K562 (cell line): Measurements from ENCODE around the gene DUS1L. TPM values are rescaled to one million over a fixed set of nuclear protein-coding genes. Genes with fewer than 3 reads are reported as not detected.

Experiments
- ATAC-seq: fragments of 200-7000 bp; cut with Tn5 transposase; 3 replicates; pipeline ENCODE4 v1.9.1; 2020; ENCODE audit warnings: moderate library complexity
- BruUV-seq: library from RNA; stranded (reverse); fragments of 400-500 nt; replicated peaks from 2 replicates; lab custom pipeline; 2021; lab: Mats Ljungman, UMichigan
- CTCF ChIA-PET: fragments of 300-600 bp; formaldehyde crosslinking; extraction: SDS; loops from one replicate; lab custom pipeline; 2021; ENCODE audit warnings: low intra/inter-chr PET ratio; lab: Yijun Ruan, JAX
- POLR2A ChIA-PET: fragments of 300-600, 350-650 bp; sonication (Branson Sonifier 250); formaldehyde crosslinking; extraction: SDS; loops from one replicate; lab custom pipeline; 2021; ENCODE audit warnings: antibody characterized with exemption, inconsistent platforms; lab: Yijun Ruan, JAX
- DNase-seq, 4 experiments: peaks; one replicate each; pipeline versions ENCODE4 v3.0.0 to v3.0.0-alpha.2; 2011 to 2018; ENCODE audit warnings: low spot score in 3 of 4, mixed read lengths in 3 of 4; ENCODE audit errors: extremely low read depth in 1 of 4
- FAIRE-seq: peaks from 2 replicates; lab custom pipeline; 2011; peaks lifted over from hg19 to GRCh38; lab: Jason Lieb, UNC
- H2AFZ ChIP-seq: 2 replicates; pipeline ENCODE4 v1.6.0; 2011; ENCODE audit warnings: low read depth, low read length, control low read depth, inconsistent platforms
- H3K27ac ChIP-seq: fragments of 200-600 bp; 3 replicates; pipeline ENCODE4 v1.8.0; 2011; ENCODE audit warnings: low read depth, mild to moderate bottlenecking, control low read depth, inconsistent platforms, low read length, moderate library complexity, mixed read lengths; ENCODE audit errors: extremely low read depth
- H3K27me3 ChIP-seq, 2 experiments: fragments of 300-600 bp in 1 of 2; 2 replicates in 1 of 2; 3 replicates in 1 of 2; pipeline versions ENCODE4 v1.6.0 to v1.8.0; 2011; ENCODE audit warnings: inconsistent platforms in 2 of 2, low read length in 2 of 2, mild to moderate bottlenecking in 1 of 2, mixed read lengths in 1 of 2, moderate library complexity in 1 of 2; ENCODE audit not compliant: control insufficient read depth in 2 of 2, insufficient read depth in 2 of 2
- H3K36me3 ChIP-seq: fragments of 300-600 bp; 3 replicates; pipeline ENCODE4 v1.8.0; 2011; ENCODE audit warnings: mild to moderate bottlenecking, low read length, inconsistent platforms; ENCODE audit not compliant: control insufficient read depth, insufficient read depth
- H3K4me1 ChIP-seq, 2 experiments: fragments of 200-600 bp in 1 of 2; replicated peaks in 1 of 2; 2 replicates in 1 of 2; 3 replicates in 1 of 2; pipeline versions ENCODE4 v1.5.1 to v1.8.0; 2011; ENCODE audit warnings: inconsistent platforms in 2 of 2, low read length in 2 of 2, mild to moderate bottlenecking in 1 of 2, mixed read lengths in 1 of 2, moderate library complexity in 1 of 2; ENCODE audit not compliant: control insufficient read depth in 2 of 2, insufficient read depth in 2 of 2
- H3K4me2 ChIP-seq: 2 replicates; pipeline ENCODE4 v1.6.1; 2011; ENCODE audit warnings: low read length, control low read depth, inconsistent platforms, mixed read lengths; ENCODE audit not compliant: insufficient read depth
- H3K4me3 ChIP-seq: fragments of 200-600 bp; sonication (generic), shearing (Covaris generic); 2 replicates; pipeline ENCODE4 v1.5.1; 2016; ENCODE audit warnings: control low read depth, inconsistent platforms
- H3K79me2 ChIP-seq: fragments of 200-600 bp; 3 replicates; pipeline ENCODE4 v1.8.0; 2011; ENCODE audit warnings: low read length, inconsistent platforms; ENCODE audit not compliant: control insufficient read depth, insufficient read depth
- H3K9ac ChIP-seq, 2 experiments: 2 replicates each; pipeline versions ENCODE4 v1.6.0 to v1.6.1; 2011; ENCODE audit warnings: low read depth in 2 of 2, low read length in 2 of 2, control low read depth in 1 of 2, inconsistent platforms in 1 of 2, mild to moderate bottlenecking in 1 of 2, mixed read lengths in 1 of 2; ENCODE audit not compliant: insufficient read depth in 1 of 2
- H3K9me1 ChIP-seq: one replicate; pipeline ENCODE4 v1.6.0; 2011; ENCODE audit warnings: inconsistent platforms, mild to moderate bottlenecking, low read length, moderate library complexity; ENCODE audit not compliant: control insufficient read depth, insufficient read depth
- H3K9me3 ChIP-seq: replicated peaks from 2 replicates; pipeline ENCODE4 v1.5.1; 2011; ENCODE audit warnings: low read depth, low read length, inconsistent platforms; ENCODE audit not compliant: control insufficient read depth, insufficient read depth
- H4K20me1 ChIP-seq: replicated peaks from 2 replicates; pipeline ENCODE4 v1.6.1; 2011; ENCODE audit warnings: low read length, inconsistent platforms, mixed read lengths; ENCODE audit not compliant: control insufficient read depth, insufficient read depth
- BCOR ChIP-seq: fragments of 450-650 bp; IDR thresholded peaks from 2 replicates; pipeline ENCODE4 v1.6.1; 2016
- CBX2 ChIP-seq: fragments of 200-600 bp; sonication (generic); IDR thresholded peaks from one replicate; pipeline ENCODE4 v1.6.1; 2012; ENCODE audit warnings: mild to moderate bottlenecking, low read length, inconsistent platforms; ENCODE audit not compliant: insufficient read depth, poor library complexity, severe bottlenecking
- CREB1 ChIP-seq, 2 experiments: sonication (generic) in 1 of 2; formaldehyde crosslinking in 1 of 2; IDR thresholded peaks; 2 replicates each; pipeline versions ENCODE4 v1.6.1 to v1.8.0; 2012 to 2022; ENCODE audit warnings: inconsistent platforms in 1 of 2, mild to moderate bottlenecking in 1 of 2, missing genetic modification reagents in 1 of 2, moderate library complexity in 1 of 2
- EWSR1 ChIP-seq: fragments of 450-650 bp; IDR thresholded peaks from 2 replicates; pipeline ENCODE4 v1.6.1; 2018; ENCODE audit warnings: borderline replicate concordance, mild to moderate bottlenecking, low read depth, moderate library complexity; ENCODE audit not compliant: partially characterized antibody
- HNRNPLL ChIP-seq: fragments of 200-400 bp; formaldehyde crosslinking; IDR thresholded peaks from 2 replicates; pipeline ENCODE4 v1.6.1; 2017; ENCODE audit warnings: low read length, low read depth, mild to moderate bottlenecking; ENCODE audit not compliant: poor library complexity, severe bottlenecking
- KAT8 ChIP-seq: fragments of 450-650 bp; IDR thresholded peaks from 2 replicates; pipeline ENCODE4 v1.6.1; 2016; ENCODE audit warnings: low read depth, mild to moderate bottlenecking
- MAFF ChIP-seq: IDR thresholded peaks from 2 replicates; pipeline ENCODE4 v1.6.1; 2012; ENCODE audit warnings: low read length, improper control_type of control experiment
- NR2C2 ChIP-seq, 2 experiments: fragments of 200-800 bp in 1 of 2; sonication (Bioruptor generic) in 1 of 2; sonication (generic) in 1 of 2; formaldehyde crosslinking in 1 of 2; IDR thresholded peaks; 2 replicates each; pipeline versions ENCODE4 v1.6.1 to v1.8.0; 2016 to 2022; ENCODE audit warnings: mild to moderate bottlenecking in 1 of 2, missing compliant biosample characterization in 1 of 2, missing genetic modification characterization in 1 of 2, missing genetic modification reagents in 1 of 2
- POLR2A ChIP-seq: fragments of 450-650 bp; conservative IDR thresholded peaks from 2 replicates; pipeline ENCODE4 v1.6.1; 2016
- POLR2G ChIP-seq: fragments of 200-400 bp; formaldehyde crosslinking; IDR thresholded peaks from 2 replicates; pipeline ENCODE4 v1.6.1; 2017; ENCODE audit warnings: low read depth, mild to moderate bottlenecking, antibody characterized with exemption, low read length, moderate library complexity
- RBFOX2 ChIP-seq: fragments of 200-400 bp; formaldehyde crosslinking; IDR thresholded peaks from 2 replicates; pipeline ENCODE4 v1.6.1; 2017; ENCODE audit warnings: low read depth, mild to moderate bottlenecking, low read length, moderate library complexity
- SPI1 ChIP-seq: IDR thresholded peaks from 2 replicates; pipeline ENCODE4 v1.6.1; 2011; ENCODE audit warnings: low read depth, low read length, control low read depth, borderline replicate concordance
- STAT5A ChIP-seq: IDR thresholded peaks from 2 replicates; pipeline ENCODE4 v1.6.1; 2012; ENCODE audit warnings: low read length, inconsistent platforms, borderline replicate concordance
- TCF3 ChIP-seq: sonication (generic); formaldehyde crosslinking; IDR thresholded peaks from 2 replicates; pipeline ENCODE4 v1.4.0; 2020; ENCODE audit warnings: mild to moderate bottlenecking, missing genetic modification reagents
- TCF7 ChIP-seq: sonication (generic); IDR thresholded peaks from 2 replicates; pipeline ENCODE4 v1.6.1; 2016; ENCODE audit warnings: antibody characterized with exemption, borderline replicate concordance
- ZKSCAN1 ChIP-seq: fragments of 150-350 bp; IDR thresholded peaks from 2 replicates; pipeline ENCODE4 v1.6.1; 2016; ENCODE audit warnings: low read depth, low read length
- WGBS: fragments of 100-300 bp; shearing (Covaris generic); methylation state at CpG from one replicate; pipeline ENCODE4 v1.1.6; 2016; ENCODE audit warnings: low coverage, mixed read lengths; ENCODE audit not compliant: insufficient coverage; ENCODE audit errors: missing lambda C conversion rate; 5-methylcytosine and 5-hydroxymethylcytosine counted together
- in situ Hi-C: fragments of 300-500 bp; cut with MboI; formaldehyde crosslinking; loops from 4 replicates; pipeline ENCODE4 v1.15.0; 2018; ENCODE audit warnings: inconsistent platforms, mixed read lengths
- intact Hi-C: fragments of 100-400 bp; cut with micrococcal nuclease; formaldehyde crosslinking; loops from 2 replicates; pipeline ENCODE4 v1.14.2; 2022
- polyA plus RNA-seq, 8 experiments: library from polyadenylated mRNA; depleted of rRNA in 4 of 8; stranded (reverse) in 5 of 8; unstranded in 3 of 8; fragments of >200 nt; fragmentation: Nextera tagmentation in 2 of 8; fragmentation: Illumina TruSeq in 1 of 8; extraction: Ambion mirVana in 2 of 8; extraction: Trizol in 1 of 8; gene quantifications; 2 replicates each; pipeline versions ENCODE4 v1.2.1 to v1.2.3, GENCODE V29; 2011 to 2014; ENCODE audit warnings: inconsistent platforms in 1 of 8, missing spikeins in 1 of 8
- total RNA-seq, 7 experiments: library from RNA; depleted of rRNA in 6 of 7; stranded (reverse); fragments of >200 nt in 6 of 7; fragmentation: Illumina TruSeq in 2 of 7; extraction: Trizol in 2 of 7; gene quantifications; 2 replicates each; pipeline versions ENCODE4 v1.2.1 to v1.2.3, GENCODE V29; 2011 to 2021; ENCODE audit warnings: low replicate concordance in 1 of 7
- TF ChIP-seq, protein P1 (sequence below): fragments of 250-450 bp; sonication (Bioruptor Pico); IDR thresholded peaks from 2 replicates; pipeline ENCODE4 v1.4.0; 2020

Gene DUS1L
- total and polyA plus RNA-seq, 9 of the 15 experiments (the other 6 are each of a cell fraction or from before 2014, with no cell fraction given), result 7.8 to 210 (median 83.9) TPM

GRCh38 chr17:82083533-82084359 lies 18.1 kb upstream of the DUS1L start:
- no peak overlapping the region for H2AFZ ChIP-seq
- H3K4me2 ChIP-seq, result no peak overlapping the region
- DNase-seq, result no peak
- H3K4me1 ChIP-seq, result peaks cover 0 to 68% of the 10 kb centered on the region in 2 experiments; a peak in 1 of 5 replicates
- no peak overlapping the region for H3K4me3 ChIP-seq
- in situ Hi-C loops, result no loop called here
- no peaks in the 10 kb centered on the region for H3K27me3 ChIP-seq
- H3K9me3 ChIP-seq, result no peaks in the 10 kb centered on the region
- POLR2A ChIA-PET, result interaction anchor here (0.5 to 1.2 kb wide), 2 partner anchors 8 to 179 kb away, joined by 3 to 4 read pairs; no protein-coding TSS in a partner anchor
- H4K20me1 ChIP-seq, result peaks cover 21% of the 10 kb centered on the region
- H3K9ac ChIP-seq, result no peak overlapping the region; a peak in 1 of 4 replicates
- FAIRE-seq, result no peak
- intact Hi-C loops, result no loop called here
- CTCF ChIA-PET, result no interaction called here
- H3K27ac ChIP-seq, result no peak overlapping the region
- H3K79me2 ChIP-seq, result peaks cover 2% of the 10 kb centered on the region; the same call in 1 of the 3 replicates
- no peak for ATAC-seq
- no TSS peak for BruUV-seq
- H3K36me3 ChIP-seq, result peaks cover 98% of the 10 kb centered on the region; the same call in 2 of the 3 replicates
- 96% methylated on average over 18 of the region's 55 CpGs for WGBS
- no peaks in the 10 kb centered on the region for H3K9me1 ChIP-seq
- no peak for TF ChIP-seq HNRNPLL
- TF ChIP-seq NR2C2 (CRISPR knock-in tag; IDR thresholded peaks at IDR 0.05), result no peak
- TF ChIP-seq NR2C2 (tag; IDR thresholded peaks at IDR 0.05), result no peak
- TF ChIP-seq CBX2, result no peak
- TF ChIP-seq EWSR1, result no peak
- TF ChIP-seq STAT5A, result no peak
- 0 out of 2 replicates have a peak, but pooled peaks have one; percentile 38 for TF ChIP-seq POLR2A
- no peak for TF ChIP-seq SPI1
- TF ChIP-seq CREB1 (IDR thresholded peaks at IDR 0.05), result 0 out of 2 replicates have a peak, but pooled peaks have one; percentile 5
- no peak for TF ChIP-seq CREB1 (CRISPR knock-in tag; IDR thresholded peaks at IDR 0.05)
- peak; percentile 96 for TF ChIP-seq ZKSCAN1
- TF ChIP-seq BCOR, result no peak
- TF ChIP-seq MAFF, result no peak
- TF ChIP-seq, protein P1, sequence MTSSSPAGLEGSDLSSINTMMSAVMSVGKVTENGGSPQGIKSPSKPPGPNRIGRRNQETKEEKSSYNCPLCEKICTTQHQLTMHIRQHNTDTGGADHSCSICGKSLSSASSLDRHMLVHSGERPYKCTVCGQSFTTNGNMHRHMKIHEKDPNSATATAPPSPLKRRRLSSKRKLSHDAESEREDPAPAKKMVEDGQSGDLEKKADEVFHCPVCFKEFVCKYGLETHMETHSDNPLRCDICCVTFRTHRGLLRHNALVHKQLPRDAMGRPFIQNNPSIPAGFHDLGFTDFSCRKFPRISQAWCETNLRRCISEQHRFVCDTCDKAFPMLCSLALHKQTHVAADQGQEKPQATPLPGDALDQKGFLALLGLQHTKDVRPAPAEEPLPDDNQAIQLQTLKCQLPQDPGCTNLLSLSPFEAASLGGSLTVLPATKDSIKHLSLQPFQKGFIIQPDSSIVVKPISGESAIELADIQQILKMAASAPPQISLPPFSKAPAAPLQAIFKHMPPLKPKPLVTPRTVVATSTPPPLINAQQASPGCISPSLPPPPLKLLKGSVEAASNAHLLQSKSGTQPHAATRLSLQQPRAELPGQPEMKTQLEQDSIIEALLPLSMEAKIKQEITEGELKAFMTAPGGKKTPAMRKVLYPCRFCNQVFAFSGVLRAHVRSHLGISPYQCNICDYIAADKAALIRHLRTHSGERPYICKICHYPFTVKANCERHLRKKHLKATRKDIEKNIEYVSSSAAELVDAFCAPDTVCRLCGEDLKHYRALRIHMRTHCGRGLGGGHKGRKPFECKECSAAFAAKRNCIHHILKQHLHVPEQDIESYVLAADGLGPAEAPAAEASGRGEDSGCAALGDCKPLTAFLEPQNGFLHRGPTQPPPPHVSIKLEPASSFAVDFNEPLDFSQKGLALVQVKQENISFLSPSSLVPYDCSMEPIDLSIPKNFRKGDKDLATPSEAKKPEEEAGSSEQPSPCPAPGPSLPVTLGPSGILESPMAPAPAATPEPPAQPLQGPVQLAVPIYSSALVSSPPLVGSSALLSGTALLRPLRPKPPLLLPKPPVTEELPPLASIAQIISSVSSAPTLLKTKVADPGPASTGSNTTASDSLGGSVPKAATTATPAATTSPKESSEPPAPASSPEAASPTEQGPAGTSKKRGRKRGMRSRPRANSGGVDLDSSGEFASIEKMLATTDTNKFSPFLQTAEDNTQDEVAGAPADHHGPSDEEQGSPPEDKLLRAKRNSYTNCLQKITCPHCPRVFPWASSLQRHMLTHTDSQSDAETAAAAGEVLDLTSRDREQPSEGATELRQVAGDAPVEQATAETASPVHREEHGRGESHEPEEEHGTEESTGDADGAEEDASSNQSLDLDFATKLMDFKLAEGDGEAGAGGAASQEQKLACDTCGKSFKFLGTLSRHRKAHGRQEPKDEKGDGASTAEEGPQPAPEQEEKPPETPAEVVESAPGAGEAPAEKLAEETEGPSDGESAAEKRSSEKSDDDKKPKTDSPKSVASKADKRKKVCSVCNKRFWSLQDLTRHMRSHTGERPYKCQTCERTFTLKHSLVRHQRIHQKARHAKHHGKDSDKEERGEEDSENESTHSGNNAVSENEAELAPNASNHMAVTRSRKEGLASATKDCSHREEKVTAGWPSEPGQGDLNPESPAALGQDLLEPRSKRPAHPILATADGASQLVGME (CRISPR knock-in tag), result no peak
- TF ChIP-seq TCF7, result no peak
- no peak for TF ChIP-seq TCF3 (CRISPR knock-in tag)
- peak; percentile 43 for TF ChIP-seq POLR2G
- TF ChIP-seq RBFOX2, result peak; percentile 65
- no peak for TF ChIP-seq KAT8
